Hindlimb muscle (tissue), 1 donor: ENCODE data around the gene CCDC91. TPM values are rescaled to one million over a fixed set of nuclear protein-coding genes. Genes with fewer than 3 reads are reported as not detected.
"Not testable (repeated sequence)": the region's sequence is repeated elsewhere in the genome, so short reads cannot be mapped to it uniquely, and the experiment has no call there.

ENCODE experiments used
- DNase-seq: peaks from one replicate; pipeline ENCODE4 v3.0.0-alpha.2; 2013
- polyA plus RNA-seq: library from polyadenylated mRNA; unstranded; fragments of 120-200 nt; gene quantifications from one replicate; pipeline ENCODE4 v1.2.1, GENCODE V29; 2013; ENCODE audit not compliant: insufficient read length

CCDC91 gene
- polyA plus RNA-seq, 1 donor, result 20.1 TPM

DNA sequence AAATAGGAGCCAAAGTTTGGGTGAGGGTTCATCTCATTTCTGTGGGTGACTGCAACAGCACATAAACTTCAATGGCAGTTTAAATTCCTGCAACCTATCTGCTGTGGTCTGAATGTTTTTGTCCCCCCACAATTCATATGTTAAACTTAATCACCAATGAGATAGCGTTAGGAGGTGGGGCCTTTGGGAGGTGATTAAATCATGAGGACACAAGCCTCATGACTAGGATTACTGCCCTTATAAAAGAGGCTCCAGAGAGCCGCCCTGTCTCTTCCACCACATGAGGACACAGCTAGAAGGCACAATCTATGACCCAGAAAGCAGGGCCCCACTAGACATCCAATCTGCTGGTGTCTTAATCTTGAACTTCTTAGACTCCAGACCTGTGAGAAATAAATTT, 3.8 kb upstream of the CCDC91 start:
- DNase-seq, result no peak

DNA sequence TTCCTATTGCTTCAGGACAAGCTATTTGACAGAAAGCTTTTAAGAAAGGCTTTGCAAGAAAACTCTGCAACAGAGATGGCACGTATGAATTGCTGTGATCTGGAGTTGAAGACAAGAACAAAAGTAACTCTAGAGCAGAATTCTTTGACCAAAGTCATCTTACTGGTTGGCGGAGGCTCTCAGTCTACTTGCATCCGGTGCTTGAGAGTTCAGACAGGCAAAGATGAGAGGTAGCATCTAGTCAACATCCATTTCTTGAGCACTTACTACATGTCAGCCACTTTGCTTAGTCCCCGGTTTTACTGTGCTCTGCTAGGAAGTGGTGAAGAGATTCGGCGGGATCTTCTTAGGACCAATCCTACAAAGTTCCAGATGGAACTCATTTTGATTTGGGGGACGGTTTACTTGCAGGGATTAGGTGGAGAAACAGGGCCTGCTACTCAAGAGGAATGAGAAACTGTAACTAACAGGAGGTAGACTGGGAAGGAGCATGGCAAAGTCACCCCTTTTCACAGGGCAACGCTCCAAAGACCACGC, 404 bp upstream of the CCDC91 start:
- DNase-seq, result no peak

GRCh38 chr12:28191051-28192048, 1.1 kb downstream of the CCDC91 start:
- peak; percentile 32 for DNase-seq

DNA sequence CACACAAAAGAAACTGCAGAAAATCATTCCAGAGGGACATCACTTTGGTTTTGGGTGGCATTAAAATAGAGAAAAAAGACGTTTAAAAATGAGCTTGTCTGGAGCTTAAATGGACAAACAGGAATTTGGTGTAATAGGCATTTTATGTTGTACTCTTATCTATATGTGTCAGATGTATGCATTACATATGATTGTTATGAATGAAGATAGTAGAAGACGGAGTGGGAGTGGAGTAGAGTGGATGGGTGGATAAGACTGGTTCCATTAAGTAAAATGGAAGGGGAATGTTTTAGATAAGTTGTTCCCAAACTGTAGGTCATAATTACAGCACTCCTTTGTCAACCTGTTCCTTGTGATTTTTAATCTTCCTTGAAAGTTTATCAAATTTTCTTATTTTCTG, 1.9 kb downstream of the CCDC91 start:
- no peak for DNase-seq

GRCh38 chr12:28194621-28195020, 4.4 kb downstream of the CCDC91 start:
- not testable (repeated sequence) for DNase-seq

DNA sequence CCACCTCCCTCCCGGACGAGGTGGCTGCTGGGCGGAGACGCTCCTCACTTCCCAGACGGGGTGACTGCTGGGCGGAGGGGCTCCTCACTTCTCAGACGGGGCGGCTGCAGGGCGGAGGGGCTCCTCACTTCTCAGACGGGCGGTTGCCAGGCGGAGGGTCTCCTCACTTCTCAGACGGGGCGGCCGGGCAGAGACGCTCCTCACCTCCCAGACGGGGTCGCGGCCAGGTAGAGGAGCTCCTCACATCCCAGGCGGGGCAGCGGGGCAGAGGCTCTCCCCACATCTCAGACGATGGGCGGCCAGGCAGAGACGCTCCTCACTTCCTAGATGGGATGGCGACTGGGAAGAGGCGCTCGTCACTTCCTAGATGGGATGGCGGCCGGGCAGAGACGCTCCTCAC, 10.9 kb downstream of the CCDC91 start:
- not testable (repeated sequence) for DNase-seq

- no peak for DNase-seq
These were observed 12.3 kb downstream of the CCDC91 start for GRCh38 chr12:28202374-28203130.

- no peak for DNase-seq
These were observed 19.5 kb downstream of the CCDC91 start for GRCh38 chr12:28209782-28210181.

DNA sequence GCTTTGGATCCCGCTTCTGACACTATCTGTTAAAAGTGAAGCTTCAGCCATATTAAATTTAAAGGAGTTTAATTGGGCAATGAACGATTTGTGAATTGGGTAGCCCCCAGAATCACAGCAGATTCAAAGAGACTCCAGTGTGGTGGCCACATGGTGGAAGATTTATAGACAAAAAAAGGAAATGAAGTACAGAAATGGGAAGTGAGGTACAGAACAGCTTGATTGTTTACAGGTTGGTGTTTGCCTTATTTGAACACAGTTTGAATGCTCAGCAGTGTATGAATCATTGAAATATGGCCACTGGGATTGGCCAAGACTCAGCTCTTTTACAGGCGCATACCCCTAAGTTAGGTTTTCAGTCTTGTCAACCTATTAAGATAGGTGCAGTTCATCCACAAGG, 21.9 kb downstream of the CCDC91 start:
- DNase-seq, result no peak

DNA sequence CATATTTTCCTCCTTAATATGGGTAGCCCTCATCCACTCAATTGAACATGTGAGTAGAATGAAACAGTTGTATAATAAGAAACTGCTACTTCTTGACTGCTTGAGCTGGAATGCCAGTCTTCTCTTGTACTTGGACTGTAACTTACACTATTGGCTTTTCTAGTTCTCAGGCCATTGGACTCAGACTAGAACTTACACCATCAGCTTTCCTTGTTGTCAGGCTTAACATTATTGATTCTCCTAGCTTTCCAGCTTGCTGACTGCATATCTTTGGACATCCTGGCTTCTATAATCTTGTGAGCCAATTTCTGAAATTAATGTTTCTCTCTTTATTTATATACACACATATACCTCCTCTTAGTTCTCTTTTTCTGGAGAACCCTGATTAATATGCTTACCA, 24.8 kb downstream of the CCDC91 start:
- no peak for DNase-seq

DNA sequence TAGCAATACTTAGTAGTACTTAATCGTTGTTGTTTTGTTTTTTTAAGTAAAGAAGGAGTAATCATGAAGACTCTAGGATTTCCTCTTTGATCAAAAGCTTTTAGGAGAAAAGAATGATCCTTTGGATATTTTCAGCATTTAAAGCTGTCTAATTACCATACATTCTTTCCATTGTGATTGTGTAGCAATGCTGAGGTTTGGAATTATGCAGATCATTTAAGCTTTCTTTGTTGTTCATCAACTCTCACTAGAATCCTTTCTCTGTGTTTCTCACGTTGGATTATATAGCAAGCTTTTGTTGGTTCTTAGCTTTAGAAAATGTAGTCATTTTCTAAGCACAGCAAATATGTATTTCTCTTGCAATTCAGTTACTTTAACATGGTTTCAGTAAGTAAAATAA, 25.8 kb downstream of the CCDC91 start:
- no peak for DNase-seq

- DNase-seq, result no peak
These were observed 27.5 kb downstream of the CCDC91 start for GRCh38 chr12:28217805-28218204.

DNA sequence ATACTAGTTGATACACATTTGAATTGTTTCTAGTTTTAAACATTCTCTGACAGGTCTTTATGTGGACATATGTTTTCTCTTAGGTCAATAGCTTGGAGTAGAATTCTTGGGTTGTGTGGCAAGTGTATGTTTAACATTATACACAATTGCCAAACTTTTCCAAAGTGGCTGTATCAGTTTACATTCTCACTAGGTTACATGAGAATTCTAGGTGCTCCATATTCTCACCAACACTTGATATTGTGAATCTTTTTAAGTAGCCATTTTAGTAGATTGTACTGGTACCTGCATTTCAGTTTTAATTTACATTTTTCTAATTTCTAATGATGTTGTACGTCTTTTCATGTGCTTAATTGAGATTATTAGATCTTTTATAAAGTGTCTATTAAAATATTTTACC, 28.6 kb downstream of the CCDC91 start:
- no peak for DNase-seq

GRCh38 chr12:28219827-28220226, 29.6 kb downstream of the CCDC91 start:
- no peak for DNase-seq

- no peak for DNase-seq
These were observed 31.9 kb downstream of the CCDC91 start for GRCh38 chr12:28222081-28222700.

- no peak for DNase-seq
These were observed 32.8 kb downstream of the CCDC91 start for GRCh38 chr12:28223025-28223554.

GRCh38 chr12:28223858-28224257, 33.6 kb downstream of the CCDC91 start:
- DNase-seq, result no peak

DNA sequence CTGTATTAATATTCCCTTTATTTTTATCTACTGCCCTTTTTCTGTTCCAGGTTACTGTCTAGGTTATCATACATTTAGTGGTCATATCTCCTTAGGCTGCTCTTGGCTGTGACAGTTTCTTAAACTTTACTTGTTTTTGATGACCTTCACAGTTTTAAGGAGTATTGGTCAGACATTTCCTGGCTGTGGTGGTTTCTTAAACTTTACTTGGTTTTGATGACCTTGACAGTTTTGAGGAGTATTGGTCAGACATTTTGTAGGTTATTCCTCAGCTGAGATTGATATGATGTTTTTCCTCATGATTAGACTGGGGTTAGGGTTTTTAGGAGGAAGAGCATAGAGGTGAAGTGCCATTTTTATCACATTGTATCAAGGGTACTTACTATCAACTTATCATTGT, 36.4 kb downstream of the CCDC91 start:
- no peak for DNase-seq

- no peak for DNase-seq
These were observed 37.0 kb downstream of the CCDC91 start for GRCh38 chr12:28227251-28227650.

GRCh38 chr12:28231248-28231647, 41.0 kb downstream of the CCDC91 start:
- no peak for DNase-seq

DNA sequence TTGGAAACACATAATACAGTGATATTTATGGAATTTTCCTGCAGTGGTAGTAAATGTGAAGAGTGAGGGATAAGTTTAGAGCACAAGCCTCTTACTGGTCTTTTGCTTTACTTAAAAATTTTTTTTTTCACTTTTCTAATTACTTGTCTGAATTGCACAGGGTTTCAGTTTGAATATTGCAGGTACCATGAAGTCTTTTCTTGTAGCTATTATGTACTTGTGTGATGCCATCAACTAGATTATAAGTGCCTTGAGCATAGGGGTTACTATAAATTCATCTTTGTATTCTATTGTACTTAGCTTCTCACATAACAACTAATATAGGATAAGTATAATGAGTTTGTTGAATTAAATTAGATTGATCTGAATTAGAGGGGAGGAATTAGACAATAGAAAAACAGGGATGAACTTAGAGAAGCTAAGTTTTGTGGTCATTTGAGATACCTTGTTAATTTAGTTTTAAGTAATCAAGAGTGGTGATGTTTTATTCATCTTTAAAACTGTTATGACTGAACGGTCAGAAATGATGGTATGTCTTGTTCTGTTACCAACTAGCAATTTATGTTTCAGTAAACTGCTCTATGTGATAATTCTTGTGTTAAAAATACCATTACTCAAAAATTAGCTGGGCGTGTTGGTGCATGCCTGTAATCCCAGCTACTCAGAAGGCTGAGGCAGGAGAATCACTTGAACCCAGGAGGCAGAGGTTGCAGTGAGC, 42.1 kb downstream of the CCDC91 start:
- no peak for DNase-seq

DNA sequence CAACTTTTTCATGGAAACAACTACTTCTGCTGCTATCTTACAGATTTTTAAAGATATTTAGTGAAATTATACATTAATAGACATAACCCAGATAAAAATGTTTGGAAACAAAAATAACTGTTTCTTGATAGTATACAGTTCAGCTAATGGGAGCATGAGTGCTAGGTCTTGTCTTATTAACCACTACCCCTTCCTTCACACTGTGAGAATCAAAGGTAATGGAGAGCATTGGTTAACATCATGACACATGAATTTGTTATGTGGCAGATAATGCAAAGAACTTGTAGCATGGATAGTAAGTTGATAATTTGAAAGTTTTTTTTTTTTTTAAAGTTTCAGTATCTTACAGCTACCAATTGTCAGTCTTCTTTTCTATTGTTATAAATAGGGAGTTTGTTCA, 44.2 kb downstream of the CCDC91 start:
- DNase-seq, result no peak
